Small intestine (tissue), 4 donors: ENCODE data around the gene POLDIP2. TPM values are rescaled to one million over a fixed set of nuclear protein-coding genes. Genes with fewer than 3 reads are reported as not detected.

Experiments used
- polyA plus RNA-seq, 4 donors: library from polyadenylated mRNA; stranded (reverse) in 3 of 4; unstranded in 1 of 4; fragments of 200-250 nt in 3 of 4; fragments of 120-200 nt in 1 of 4; gene quantifications; one replicate each; pipeline versions ENCODE4 v1.2.1 to v1.2.3, GENCODE V29; 2013
- donor health status: healthy with polysubstance abuse.
- donor health status: Bipolar disorder and iron deficiency.
- donor health status: healthy.

POLDIP2 gene
- polyA plus RNA-seq, 4 donors = 61.5 to 73.2 (median 68.7) TPM

Other genes with a start within 250 kb of the POLDIP2 start
- 10 to 100 TPM in 2 of 4 donors, 1 to 10 TPM in 2; 1.8 to 33.1 (median 16.7) TPM for gene TMEM97, start 38.3 kb downstream of the POLDIP2 start, polyA plus RNA-seq
- 100 to 1,000 TPM in 2 of 4 donors, 10 to 100 TPM in 2; 39.3 to 135 (median 78.6) TPM for gene IFT20, start 22.1 kb downstream of the POLDIP2 start, polyA plus RNA-seq
- 10 to 100 TPM; 16.1 to 30.6 (median 17.5) TPM for gene TNFAIP1, start 21.8 kb downstream of the POLDIP2 start, polyA plus RNA-seq
- not detected for gene SEBOX, start 7.7 kb upstream of the POLDIP2 start, polyA plus RNA-seq
- 10 to 100 TPM in 1 of 4 donors, 1 to 10 TPM in 3; 1.3 to 20.9 (median 2.2) TPM for gene VTN, start 12.8 kb upstream of the POLDIP2 start, polyA plus RNA-seq
- 10 to 100 TPM in 3 of 4 donors, 1 to 10 TPM in 1; 8.9 to 19.0 (median 10.9) TPM for gene SARM1, start 14.2 kb upstream of the POLDIP2 start, polyA plus RNA-seq
- 100 to 1,000 TPM in 1 of 4 donors, 10 to 100 TPM in 3; 11.0 to 147 (median 60.8) TPM for gene SLC46A1, start 48.7 kb upstream of the POLDIP2 start, polyA plus RNA-seq
- 100 to 1,000 TPM in 3 of 4 donors, 10 to 100 TPM in 1; 40.5 to 320 (median 211) TPM for gene SLC13A2, start 116.1 kb upstream of the POLDIP2 start, polyA plus RNA-seq
- under 1 TPM in 1 of 4 donors, not detected in 3; 0.16 TPM for gene FOXN1, start 148.8 kb upstream of the POLDIP2 start, polyA plus RNA-seq
- gene UNC119, start 195.1 kb upstream of the POLDIP2 start, polyA plus RNA-seq = 10 to 100 TPM; 14.6 to 57.0 (median 29.9) TPM
- 100 to 1,000 TPM in 1 of 4 donors, 10 to 100 TPM in 3; 24.8 to 131 (median 39.8) TPM for gene PIGS, start 214.0 kb upstream of the POLDIP2 start, polyA plus RNA-seq
- 10 to 100 TPM; 27.6 to 85.0 (median 42.9) TPM for gene ALDOC, start 219.4 kb upstream of the POLDIP2 start, polyA plus RNA-seq
- 10 to 100 TPM; 20.3 to 39.3 (median 35.4) TPM for gene SPAG5, start 241.5 kb upstream of the POLDIP2 start, polyA plus RNA-seq